Neural crest cell (in vitro differentiated cells): ENCODE results near the gene FAF1. TPM values are rescaled to one million over a fixed set of nuclear protein-coding genes. Genes with fewer than 3 reads are reported as not detected.

Source experiments
- DNase-seq: peaks from one replicate; pipeline ENCODE4 v3.0.0; 2021; ENCODE audit warnings: low read depth, mixed read lengths, low spot score
- H3K27ac Mint-ChIP-seq: one replicate; pipeline ENCODE4 v1.8.0; 2021; ENCODE audit warnings: mild to moderate bottlenecking, mixed read lengths; ENCODE audit not compliant: unreplicated experiment
- H3K27me3 Mint-ChIP-seq: 2 replicates; pipeline ENCODE4 v1.8.0; 2021; ENCODE audit warnings: low read depth, mild to moderate bottlenecking, mixed read lengths
- H3K36me3 Mint-ChIP-seq: 2 replicates; pipeline ENCODE4 v1.8.0; 2021; ENCODE audit warnings: low read depth, mild to moderate bottlenecking, mixed read lengths
- H3K4me1 Mint-ChIP-seq: 2 replicates; pipeline ENCODE4 v1.8.0; 2021; ENCODE audit warnings: mixed read lengths
- H3K4me3 Mint-ChIP-seq: one replicate; pipeline ENCODE4 v1.8.0; 2021; ENCODE audit warnings: mild to moderate bottlenecking, mixed read lengths
- H3K9me3 Mint-ChIP-seq: 2 replicates; pipeline ENCODE4 v1.8.0; 2021; ENCODE audit warnings: mixed read lengths
- CTCF ChIP-seq: fragments of 200-600 bp; sonication (generic); conservative IDR thresholded peaks from 2 replicates; pipeline ENCODE4 v1.5.0; 2021; ENCODE audit warnings: antibody characterized with exemption, mild to moderate bottlenecking
- total RNA-seq: library from RNA; stranded (reverse); gene quantifications from 2 replicates; pipeline ENCODE4 v1.2.1, GENCODE V29; 2021

Gene FAF1
- total RNA-seq, 1 donor from 2014 or later, result 73.0 TPM

- Mint-ChIP-seq H3K27ac (no peak overlapping the region), H3K4me1 (no peaks in the 10 kb centered on the region), H3K9me3 (peaks cover 4% of the 10 kb centered on the region), H3K36me3 (peaks cover 17% of the 10 kb centered on the region), H3K4me3 (no peak overlapping the region), H3K27me3 (no peaks in the 10 kb centered on the region)
- TF ChIP-seq CTCF, result no peak
- no peak for DNase-seq
Measured at GRCh38 chr1:50516056-50516455, 444.0 kb downstream of the FAF1 start.

- Mint-ChIP-seq H3K4me3 (no peak overlapping the region), H3K4me1 (no peaks in the 10 kb centered on the region), H3K36me3 (peaks cover 29% of the 10 kb centered on the region), H3K9me3 (peaks cover 14% of the 10 kb centered on the region), H3K27me3 (no peaks in the 10 kb centered on the region), H3K27ac (no peak overlapping the region)
- DNase-seq, result no peak
- TF ChIP-seq CTCF, result no peak
Measured at GRCh38 chr1:50508040-50508586, 452.0 kb downstream of the FAF1 start.

- peaks cover 27% of the 10 kb centered on the region for H3K36me3 Mint-ChIP-seq
- DNase-seq, result no peak
- no peaks in the 10 kb centered on the region for H3K27me3 Mint-ChIP-seq
- H3K4me1 Mint-ChIP-seq, result no peaks in the 10 kb centered on the region
- peaks cover 16% of the 10 kb centered on the region for H3K9me3 Mint-ChIP-seq
- TF ChIP-seq CTCF, result no peak
- H3K27ac Mint-ChIP-seq, result no peak overlapping the region
- no peak overlapping the region for H3K4me3 Mint-ChIP-seq
Measured at GRCh38 chr1:50505427-50505826, 454.6 kb downstream of the FAF1 start.

- no peak overlapping the region for H3K27ac Mint-ChIP-seq
- H3K27me3 Mint-ChIP-seq, result no peaks in the 10 kb centered on the region
- no peaks in the 10 kb centered on the region for H3K4me1 Mint-ChIP-seq
- TF ChIP-seq CTCF, result no peak
- DNase-seq, result no peak
- peaks cover 27% of the 10 kb centered on the region for H3K36me3 Mint-ChIP-seq
- H3K9me3 Mint-ChIP-seq, result peaks cover 16% of the 10 kb centered on the region
- H3K4me3 Mint-ChIP-seq, result no peak overlapping the region
Measured at GRCh38 chr1:50503515-50503914, 456.6 kb downstream of the FAF1 start.

GRCh38 chr1:50502147-50502546, 457.9 kb downstream of the FAF1 start:
- Mint-ChIP-seq H3K4me1 (no peaks in the 10 kb centered on the region), H3K27ac (no peak overlapping the region), H3K9me3 (peaks cover 12% of the 10 kb centered on the region), H3K4me3 (no peak overlapping the region), H3K27me3 (no peaks in the 10 kb centered on the region), H3K36me3 (peaks cover 34% of the 10 kb centered on the region)
- TF ChIP-seq CTCF, result no peak
- DNase-seq, result no peak
